Stimulated activated CD4-positive, alpha-beta T cell treated with anti-CD3 and anti-CD28 coated beads, Interleukin-15, amount 100 ng/mL, for 24 hours (primary cell): ENCODE results near the gene ARHGAP26.

Experiments
- DNase-seq: peaks from one replicate; pipeline ENCODE4 v3.0.0-alpha.2; 2020

ARHGAP26 gene

GRCh38 chr5:142856269-142856782, 86.1 kb downstream of the ARHGAP26 start:
- DNase-seq, result no peak

DNA sequence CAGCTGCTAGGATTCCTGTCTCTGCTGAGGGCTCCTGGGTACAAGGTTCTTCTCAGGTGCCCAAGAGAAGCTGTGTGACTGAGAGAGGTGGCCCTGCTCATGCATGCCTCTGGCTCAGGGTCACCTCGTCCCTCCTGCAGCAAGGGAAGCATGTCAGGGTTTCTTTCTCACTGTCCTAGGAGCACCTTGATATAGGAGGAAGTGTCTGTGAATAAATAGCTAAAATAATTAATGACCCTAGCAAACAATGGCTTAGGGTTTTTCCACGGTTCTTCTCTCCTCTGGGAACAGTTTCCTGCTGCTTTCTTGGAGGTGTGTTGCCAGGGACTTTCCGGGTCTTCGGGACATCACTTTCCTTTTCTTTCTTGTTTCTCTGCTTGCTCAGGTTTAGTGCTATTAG, 87.2 kb downstream of the ARHGAP26 start:
- no peak for DNase-seq

GRCh38 chr5:142859037-142859436, 88.9 kb downstream of the ARHGAP26 start:
- no peak for DNase-seq

GRCh38 chr5:142860270-142860669, 90.1 kb downstream of the ARHGAP26 start:
- DNase-seq, result no peak

DNA sequence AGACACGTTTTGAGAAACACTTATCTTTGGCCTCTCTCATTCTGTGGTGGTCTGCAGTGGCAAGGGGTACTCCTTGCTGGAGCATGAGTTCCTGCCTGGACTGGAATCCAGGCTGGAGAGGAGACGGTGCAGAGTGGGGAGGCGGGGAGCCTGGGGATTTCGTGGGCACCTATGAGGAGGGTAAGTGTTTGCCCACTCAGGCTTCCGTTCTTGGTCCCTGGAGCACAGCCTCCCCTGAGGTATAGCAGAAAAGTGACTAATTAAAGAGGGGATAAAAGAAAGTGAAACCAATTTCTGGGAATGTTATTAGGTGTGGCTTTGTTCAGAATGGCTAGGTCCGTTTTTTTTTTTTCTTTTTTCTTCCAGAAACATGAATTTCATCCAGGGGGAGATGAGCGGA, 90.8 kb downstream of the ARHGAP26 start:
- DNase-seq, result no peak

GRCh38 chr5:142862594-142862993, 92.4 kb downstream of the ARHGAP26 start:
- DNase-seq, result no peak

GRCh38 chr5:142863856-142864255, 93.7 kb downstream of the ARHGAP26 start:
- DNase-seq, result no peak

DNA sequence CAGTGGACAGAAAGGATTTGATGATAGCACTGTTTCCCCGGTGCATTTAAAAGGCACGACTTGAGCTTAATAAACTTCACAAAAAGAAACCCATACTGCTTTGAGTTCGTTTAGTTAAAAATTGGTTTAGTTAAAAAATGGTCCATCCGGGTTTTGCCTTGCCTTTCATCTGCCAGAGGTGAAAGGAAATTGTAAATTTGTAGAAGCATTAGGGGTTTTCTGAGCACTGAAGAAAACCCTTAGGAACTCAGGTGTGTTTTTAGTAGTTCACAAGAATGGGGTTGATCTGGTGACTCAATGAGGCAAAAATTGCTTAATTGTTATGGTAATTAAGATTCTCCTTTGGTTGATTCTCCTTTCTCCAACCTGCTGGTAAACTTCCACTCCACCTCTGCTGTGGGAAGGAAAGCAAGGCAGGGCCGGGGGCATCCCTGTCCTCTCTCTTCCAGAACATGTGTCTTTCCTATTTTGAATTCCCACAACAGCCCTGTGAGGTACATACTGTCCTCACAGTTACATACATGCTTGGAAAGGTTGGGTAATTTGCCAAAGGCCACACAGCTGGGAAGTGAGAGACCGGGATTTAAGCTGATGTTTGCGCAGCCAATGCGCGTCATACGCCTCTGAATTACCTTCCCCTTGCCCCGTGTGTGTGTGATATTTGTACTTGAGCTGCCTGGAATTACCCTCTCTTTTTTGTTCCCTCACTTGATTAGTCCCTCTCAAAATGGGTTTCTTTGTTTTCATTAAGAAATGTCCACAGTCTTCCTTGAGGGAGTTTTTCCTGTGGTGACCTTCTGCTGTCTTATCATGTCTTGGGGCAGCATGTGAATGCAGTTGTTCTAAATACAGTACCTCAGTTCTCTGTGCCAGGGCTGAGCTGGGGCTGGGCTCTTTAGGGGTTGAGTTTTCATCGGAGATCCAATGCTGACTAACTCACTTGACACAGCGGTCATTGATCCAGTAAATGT, 94.4 kb downstream of the ARHGAP26 start:
- no peak for DNase-seq

GRCh38 chr5:142865631-142866030, 95.5 kb downstream of the ARHGAP26 start:
- no peak for DNase-seq

GRCh38 chr5:142866563-142867275, 96.5 kb downstream of the ARHGAP26 start:
- peak; percentile 42 for DNase-seq

GRCh38 chr5:142869886-142870285, 99.7 kb downstream of the ARHGAP26 start:
- no peak for DNase-seq

- DNase-seq, result no peak
These were observed 100.6 kb downstream of the ARHGAP26 start for GRCh38 chr5:142870532-142871362.

GRCh38 chr5:142871363-142872193, 101.4 kb downstream of the ARHGAP26 start:
- no peak for DNase-seq

DNA sequence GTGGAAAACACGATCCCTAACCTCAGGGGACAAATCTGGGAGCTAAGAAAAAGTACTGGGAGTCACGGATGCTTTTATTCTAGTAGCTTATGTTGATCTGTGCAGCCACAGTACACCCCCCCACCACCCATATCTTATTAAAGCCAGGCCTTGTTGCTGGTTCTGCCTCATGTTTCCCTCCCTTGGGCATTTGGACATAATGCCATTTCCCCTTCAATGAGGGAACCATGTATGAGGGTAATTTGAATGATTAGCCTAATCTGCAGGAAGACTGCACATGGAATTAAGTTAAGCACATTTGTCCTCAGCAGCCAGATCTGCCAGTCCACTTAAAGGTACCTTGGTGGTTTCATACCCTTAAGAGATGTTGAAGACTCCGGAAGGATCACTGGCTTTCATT, 102.0 kb downstream of the ARHGAP26 start:
- no peak for DNase-seq

DNA sequence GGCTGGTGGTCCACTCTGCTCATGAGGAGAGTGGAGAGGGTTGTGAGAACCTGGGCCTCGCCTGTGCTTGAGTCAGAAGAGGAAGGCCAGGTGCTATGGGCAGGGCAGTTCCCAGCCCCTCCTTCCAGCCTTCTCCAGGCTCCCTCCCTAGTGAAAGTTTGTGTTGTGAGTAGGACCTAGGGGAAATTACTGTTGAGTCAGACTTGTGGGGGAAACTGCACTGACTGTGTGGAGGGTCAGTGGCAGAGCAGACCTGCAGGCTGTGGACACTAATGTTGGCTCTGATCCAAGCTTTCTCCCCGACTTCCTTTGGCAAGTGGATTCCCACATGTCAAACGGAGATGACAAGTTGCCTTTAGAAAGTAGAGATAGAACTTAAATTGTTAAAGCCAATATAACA, 102.6 kb downstream of the ARHGAP26 start:
- DNase-seq, result no peak

- no peak for DNase-seq
These were observed 103.7 kb downstream of the ARHGAP26 start for GRCh38 chr5:142873831-142874230.

- no peak for DNase-seq
These were observed 104.4 kb downstream of the ARHGAP26 start for GRCh38 chr5:142874540-142874939.

DNA sequence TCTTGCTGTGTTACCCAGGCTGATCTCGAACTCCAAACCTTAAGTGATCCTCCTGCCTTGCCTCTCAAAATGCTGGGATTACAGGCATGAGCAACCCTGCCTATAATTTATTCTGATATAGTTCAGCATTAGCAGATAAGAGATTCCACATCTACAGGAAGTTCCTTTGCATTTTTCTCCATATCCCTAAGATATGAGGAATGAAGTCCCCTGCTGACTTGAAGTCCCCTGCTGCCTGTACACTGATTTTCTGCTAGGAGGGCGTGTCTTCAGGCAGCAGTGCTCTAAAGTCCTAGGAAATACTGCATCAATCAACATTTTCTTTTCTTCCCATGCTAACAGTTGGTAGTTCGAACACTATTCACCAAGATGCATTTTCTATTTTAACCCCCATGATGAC, 105.8 kb downstream of the ARHGAP26 start:
- no peak for DNase-seq

DNA sequence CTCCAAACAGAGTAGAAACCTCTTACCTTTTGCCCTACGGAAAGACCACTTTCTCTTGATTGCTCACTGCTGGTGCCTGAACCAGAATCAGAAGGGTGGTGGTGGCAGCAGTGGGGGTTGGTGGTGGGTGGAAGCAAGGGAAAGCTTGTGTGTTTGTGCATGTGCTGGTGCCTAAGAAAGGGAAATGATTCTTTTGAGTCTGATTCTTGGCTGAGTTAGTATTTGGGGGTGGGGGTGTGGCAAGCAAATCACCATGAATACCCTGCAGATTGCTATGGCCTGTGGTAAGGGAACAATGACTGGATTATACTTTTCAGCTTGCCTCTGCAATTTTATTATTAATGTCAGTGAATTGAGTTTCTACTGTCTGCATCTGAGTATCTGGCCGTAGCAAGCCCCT, 106.6 kb downstream of the ARHGAP26 start:
- DNase-seq, result no peak

GRCh38 chr5:142878111-142878510, 107.9 kb downstream of the ARHGAP26 start:
- no peak for DNase-seq

GRCh38 chr5:142878638-142879037, 108.5 kb downstream of the ARHGAP26 start:
- no peak for DNase-seq
